Natural killer cell (primary cell): ENCODE data around the gene ZNF276. TPM values are rescaled to one million over a fixed set of nuclear protein-coding genes. Genes with fewer than 3 reads are reported as not detected.
"Not testable (repeated sequence)": the region's sequence is repeated elsewhere in the genome, so short reads cannot be mapped to it uniquely, and the experiment has no call there.

ENCODE experiments used
- ATAC-seq, 3 donors: fragments of 150-1000 bp in 2 of 3; fragments of 200-7000 bp in 1 of 3; cut with Tn5 transposase; 1 replicate in 1 of 3; 2 replicates in 2 of 3; pipeline ENCODE4 v1.10.0; 2021; ENCODE audit warnings: mild to moderate bottlenecking in 2 of 3, moderate library complexity in 2 of 3
- DNase-seq, 2 donors: peaks; one replicate each; pipeline versions ENCODE4 v3.0.0 to v3.0.0-alpha.2; 2013 to 2021; ENCODE audit warnings: mixed read lengths in 1 of 2
- H3K27ac ChIP-seq: one replicate; pipeline ENCODE4 v1.5.1; 2013; ENCODE audit warnings: mild to moderate bottlenecking, low read length
- H3K27me3 ChIP-seq: one replicate; pipeline ENCODE4 v1.6.1; 2013; ENCODE audit warnings: low read length; ENCODE audit not compliant: control insufficient read depth, insufficient read depth
- H3K36me3 ChIP-seq: one replicate; pipeline ENCODE4 v1.6.1; 2013; ENCODE audit warnings: low read length; ENCODE audit not compliant: control insufficient read depth, insufficient read depth
- H3K4me1 ChIP-seq: one replicate; pipeline ENCODE4 v1.6.1; 2013; ENCODE audit warnings: low read length; ENCODE audit not compliant: control insufficient read depth, insufficient read depth
- H3K4me3 ChIP-seq: one replicate; pipeline ENCODE4 v1.5.1; 2013; ENCODE audit warnings: low read length
- H3K9me3 ChIP-seq: one replicate; pipeline ENCODE4 v1.6.1; 2013; ENCODE audit warnings: low read length; ENCODE audit not compliant: control insufficient read depth, insufficient read depth
- H3K27ac Mint-ChIP-seq, 2 donors: one replicate each; pipeline ENCODE4 v1.8.0; 2022; ENCODE audit warnings: mild to moderate bottlenecking in 2 of 2, mixed read lengths in 2 of 2, moderate library complexity in 1 of 2
- H3K27me3 Mint-ChIP-seq, 2 donors: one replicate each; pipeline ENCODE4 v1.8.0; 2022; ENCODE audit warnings: low read depth in 2 of 2, mixed read lengths in 2 of 2
- H3K36me3 Mint-ChIP-seq: one replicate; pipeline ENCODE4 v1.8.0; 2022; ENCODE audit warnings: mixed read lengths
- H3K4me1 Mint-ChIP-seq, 2 donors: one replicate each; pipeline ENCODE4 v1.8.0; 2022; ENCODE audit warnings: mixed read lengths in 2 of 2
- H3K4me3 Mint-ChIP-seq: one replicate; pipeline ENCODE4 v1.8.0; 2022; ENCODE audit warnings: mild to moderate bottlenecking, moderate library complexity, mixed read lengths
- H3K9me3 Mint-ChIP-seq, 2 donors: one replicate each; pipeline ENCODE4 v1.8.0; 2022; ENCODE audit warnings: mixed read lengths in 2 of 2
- WGBS: methylation state at CpG from one replicate; pipeline ENCODE4 v1.1.7; 2013; ENCODE audit warnings: missing lambda C conversion rate; ENCODE audit not compliant: insufficient coverage; 5-methylcytosine and 5-hydroxymethylcytosine counted together
- intact Hi-C: fragments of 100-400 bp; cut with micrococcal nuclease; formaldehyde crosslinking; loops from one replicate; pipeline ENCODE4 v1.14.2; 2022
- total RNA-seq, 4 donors: library from RNA; stranded (reverse); fragments of 120-200 nt in 1 of 4; gene quantifications; one replicate each; pipeline versions ENCODE4 v1.2.3 to v1.2.4, GENCODE V29; 2013 to 2022
- TF ChIP-seq, protein P1 (sequence below): fragments of 200-600 bp; IDR thresholded peaks from one replicate; pipeline ENCODE4 v1.8.0; 2022; ENCODE audit warnings: antibody characterized with exemption

The ZNF276 gene
- total RNA-seq, 3 donors from 2014 or later (not counting 1 experiment from before 2014, with no cell fraction given) = 146 to 206 (median 186) TPM

- H3K27me3 Mint-ChIP-seq = no peaks in the 10 kb centered on the region
Measured at GRCh38 chr16:89779231-89779908, 58.0 kb downstream of the ZNF276 start.

GRCh38 chr16:89779909-89780305 lies 58.6 kb downstream of the ZNF276 start:
- H3K27me3 ChIP-seq = no peaks in the 10 kb centered on the region
- no peaks in the 10 kb centered on the region for H3K36me3 ChIP-seq
- Mint-ChIP-seq H3K27me3 (no peaks in the 10 kb centered on the region), H3K4me3 (no peak overlapping the region), H3K27ac (no peak overlapping the region), H3K9me3 (no peaks in the 10 kb centered on the region), H3K36me3 (no peaks in the 10 kb centered on the region), H3K4me1 (peaks cover 7 to 8% of the 10 kb centered on the region in 2 donors)
- TF ChIP-seq, protein P1, sequence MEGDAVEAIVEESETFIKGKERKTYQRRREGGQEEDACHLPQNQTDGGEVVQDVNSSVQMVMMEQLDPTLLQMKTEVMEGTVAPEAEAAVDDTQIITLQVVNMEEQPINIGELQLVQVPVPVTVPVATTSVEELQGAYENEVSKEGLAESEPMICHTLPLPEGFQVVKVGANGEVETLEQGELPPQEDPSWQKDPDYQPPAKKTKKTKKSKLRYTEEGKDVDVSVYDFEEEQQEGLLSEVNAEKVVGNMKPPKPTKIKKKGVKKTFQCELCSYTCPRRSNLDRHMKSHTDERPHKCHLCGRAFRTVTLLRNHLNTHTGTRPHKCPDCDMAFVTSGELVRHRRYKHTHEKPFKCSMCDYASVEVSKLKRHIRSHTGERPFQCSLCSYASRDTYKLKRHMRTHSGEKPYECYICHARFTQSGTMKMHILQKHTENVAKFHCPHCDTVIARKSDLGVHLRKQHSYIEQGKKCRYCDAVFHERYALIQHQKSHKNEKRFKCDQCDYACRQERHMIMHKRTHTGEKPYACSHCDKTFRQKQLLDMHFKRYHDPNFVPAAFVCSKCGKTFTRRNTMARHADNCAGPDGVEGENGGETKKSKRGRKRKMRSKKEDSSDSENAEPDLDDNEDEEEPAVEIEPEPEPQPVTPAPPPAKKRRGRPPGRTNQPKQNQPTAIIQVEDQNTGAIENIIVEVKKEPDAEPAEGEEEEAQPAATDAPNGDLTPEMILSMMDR = no peak
- H3K27ac ChIP-seq = no peak overlapping the region
- WGBS = 97% methylated on average over 6 of the region's 6 CpGs
- ATAC-seq (no peak), DNase-seq (no peak)
- intact Hi-C loops = no loop called here
- peaks cover 12% of the 10 kb centered on the region for H3K4me1 ChIP-seq
- no peaks in the 10 kb centered on the region for H3K9me3 ChIP-seq
- H3K4me3 ChIP-seq = no peak overlapping the region

More at GRCh38 chr16:89779231-89779908, 58.0 kb downstream of the ZNF276 start:
- no peak overlapping the region for H3K4me3 Mint-ChIP-seq
- DNase-seq = no peak
- Histone ChIP-seq H3K4me1 (peaks cover 6% of the 10 kb centered on the region), H3K27me3 (no peaks in the 10 kb centered on the region), H3K36me3 (no peaks in the 10 kb centered on the region), H3K27ac (no peak overlapping the region), H3K9me3 (no peaks in the 10 kb centered on the region), H3K4me3 (no peak overlapping the region)
- TF ChIP-seq, protein P1 = no peak
- H3K36me3 Mint-ChIP-seq = no peaks in the 10 kb centered on the region
- no peak overlapping the region for H3K27ac Mint-ChIP-seq
- no peaks in the 10 kb centered on the region for H3K9me3 Mint-ChIP-seq
- peaks cover 2% of the 10 kb centered on the region in 2 donors for H3K4me1 Mint-ChIP-seq
- no peak for ATAC-seq
- intact Hi-C loops = no loop called here
- WGBS = 97% methylated on average over 13 of the region's 13 CpGs

GRCh38 chr16:89782489-89782888 lies 61.2 kb downstream of the ZNF276 start:
- H3K9me3 ChIP-seq = no peaks in the 10 kb centered on the region
- no peak for DNase-seq
- Mint-ChIP-seq H3K36me3 (no peaks in the 10 kb centered on the region), H3K27me3 (no peaks in the 10 kb centered on the region), H3K9me3 (no peaks in the 10 kb centered on the region), H3K4me3 (no peak overlapping the region), H3K27ac (no peak overlapping the region), H3K4me1 (peaks cover 14% of the 10 kb centered on the region in 2 donors)
- H3K36me3 ChIP-seq = no peaks in the 10 kb centered on the region
- H3K27ac ChIP-seq = no peak overlapping the region
- no peak overlapping the region for H3K4me3 ChIP-seq
- peaks cover 32% of the 10 kb centered on the region for H3K4me1 ChIP-seq
- intact Hi-C loops = no loop called here
- ATAC-seq = no peak
- no peaks in the 10 kb centered on the region for H3K27me3 ChIP-seq
- WGBS = 93% methylated on average over 6 of the region's 6 CpGs
- TF ChIP-seq, protein P1 = no peak

DNA sequence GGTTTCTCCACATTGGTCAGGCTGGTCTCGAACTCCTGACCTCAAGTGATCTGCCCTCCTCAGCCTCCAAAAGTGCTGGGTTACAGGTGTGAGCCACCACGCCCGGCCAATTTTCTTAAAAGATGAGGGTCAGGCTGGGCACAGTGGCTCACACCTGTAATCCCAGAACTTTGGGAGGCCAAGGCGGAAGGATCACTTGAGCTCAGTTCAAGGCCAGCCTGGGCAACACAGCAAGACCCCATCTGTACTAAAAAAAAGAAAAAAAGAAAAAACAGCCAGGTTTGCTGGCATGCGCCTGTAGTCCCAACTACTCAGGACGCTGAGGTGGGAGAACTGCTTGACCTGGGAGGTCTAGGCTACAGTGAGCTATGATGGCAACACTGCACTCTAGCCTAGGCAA lies 62.6 kb downstream of the ZNF276 start:
- H3K27ac Mint-ChIP-seq = not testable (repeated sequence)

More for the DNA sequence above, 62.6 kb downstream of the ZNF276 start:
- H3K36me3 Mint-ChIP-seq, H3K27me3 ChIP-seq, H3K9me3 ChIP-seq, H3K9me3 Mint-ChIP-seq, H3K27ac ChIP-seq, H3K4me3 ChIP-seq, intact Hi-C loops, H3K27me3 Mint-ChIP-seq, ATAC-seq, DNase-seq, H3K36me3 ChIP-seq: not testable (repeated sequence)
- H3K4me1 ChIP-seq = peaks cover 32% of the 10 kb centered on the region
- 90% methylated on average over 6 of the region's 6 CpGs for WGBS
- H3K4me1 Mint-ChIP-seq = peaks cover 14% of the 10 kb centered on the region in 2 donors
- peak overlapping the region; percentile 37 for H3K4me3 Mint-ChIP-seq
